HFF-Myc (cell line): ENCODE data around the gene FMN2.

Experiments used
- DNase-seq: peaks from one replicate; pipeline ENCODE4 v3.0.0-alpha.2; 2011; ENCODE audit warnings: low read depth; ENCODE audit errors: extremely low read depth
- H3K4me3 ChIP-seq: replicated peaks from 2 replicates; pipeline ENCODE4 v1.5.1; 2011; ENCODE audit warnings: low read depth, mild to moderate bottlenecking, control low read depth, low read length
- CTCF ChIP-seq: IDR thresholded peaks from 2 replicates; pipeline ENCODE4 v1.5.1; 2012; ENCODE audit warnings: mild to moderate bottlenecking, low read depth, low read length, control low read depth; ENCODE audit errors: missing control alignments

FMN2 gene

GRCh38 chr1:240101306-240101705, 9.6 kb downstream of the FMN2 start:
- no peak for DNase-seq
- H3K4me3 ChIP-seq, result no peak overlapping the region

DNA sequence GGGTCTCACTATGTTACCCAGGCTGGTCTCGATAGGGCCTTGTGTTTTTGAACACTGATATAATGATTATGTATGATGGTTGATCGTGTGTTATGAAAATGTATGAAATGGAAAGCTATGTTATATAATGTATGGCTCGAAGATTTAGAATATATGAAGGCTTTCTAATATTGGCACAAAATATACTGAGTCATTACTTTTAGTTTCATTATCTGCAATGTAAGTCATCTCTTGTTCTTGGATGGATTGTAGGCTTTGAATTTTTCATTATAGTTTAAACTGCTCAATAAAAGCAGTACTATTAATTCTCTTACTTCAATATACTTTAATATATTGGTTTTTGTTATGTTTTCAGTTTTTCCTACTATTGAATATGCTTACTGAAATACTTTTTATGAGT, 10.1 kb downstream of the FMN2 start:
- no peak for TF ChIP-seq CTCF

More at GRCh38 chr1:240101306-240101705, 9.6 kb downstream of the FMN2 start:
- no peak for TF ChIP-seq CTCF

DNA sequence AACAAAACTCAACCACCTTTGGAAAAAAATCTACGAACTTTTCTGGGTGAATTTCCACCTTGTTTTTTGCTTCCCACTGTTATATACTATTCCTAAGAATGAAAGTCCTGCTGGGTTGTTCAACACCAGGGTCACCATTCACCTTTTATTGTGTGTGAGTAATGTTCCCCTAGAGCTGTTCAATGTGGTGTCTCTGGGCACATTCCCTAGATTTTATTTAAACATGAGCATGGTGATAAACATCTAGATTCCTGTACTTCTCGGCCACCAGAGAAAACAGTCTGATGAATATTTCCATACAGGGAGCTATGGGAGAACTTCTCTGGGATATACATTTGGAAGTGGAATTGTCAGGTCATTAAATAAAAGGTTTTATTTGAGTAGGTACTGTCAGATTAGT, 13.0 kb downstream of the FMN2 start:
- no peak overlapping the region for H3K4me3 ChIP-seq
- no peak for TF ChIP-seq CTCF
- DNase-seq, result no peak

More for the DNA sequence above, 10.1 kb downstream of the FMN2 start:
- H3K4me3 ChIP-seq, result no peak overlapping the region
- DNase-seq, result no peak

GRCh38 chr1:240107058-240107684, 15.5 kb downstream of the FMN2 start:
- H3K4me3 ChIP-seq, result no peak overlapping the region
- TF ChIP-seq CTCF, result no peak
- DNase-seq, result peak; percentile 43

DNA sequence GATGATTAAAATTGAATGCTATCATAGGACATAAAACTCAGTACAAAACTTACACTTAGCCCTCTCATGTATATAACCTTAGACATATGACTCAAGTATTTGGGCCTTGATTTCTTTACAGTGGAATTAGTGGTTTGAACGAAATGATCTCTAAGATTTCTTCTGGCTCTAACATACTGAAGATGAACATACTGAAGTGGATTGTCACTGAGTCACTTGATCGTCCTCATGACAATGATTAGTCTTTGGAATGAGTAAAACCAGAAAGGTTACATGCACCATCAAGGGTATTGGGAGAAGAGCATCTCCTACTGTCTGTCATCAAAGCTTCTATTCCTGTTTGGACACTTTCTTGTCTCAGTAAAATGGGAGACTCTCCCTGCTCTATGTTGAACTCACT, 17.4 kb downstream of the FMN2 start:
- no peak for DNase-seq
- no peak overlapping the region for H3K4me3 ChIP-seq
- TF ChIP-seq CTCF, result no peak

DNA sequence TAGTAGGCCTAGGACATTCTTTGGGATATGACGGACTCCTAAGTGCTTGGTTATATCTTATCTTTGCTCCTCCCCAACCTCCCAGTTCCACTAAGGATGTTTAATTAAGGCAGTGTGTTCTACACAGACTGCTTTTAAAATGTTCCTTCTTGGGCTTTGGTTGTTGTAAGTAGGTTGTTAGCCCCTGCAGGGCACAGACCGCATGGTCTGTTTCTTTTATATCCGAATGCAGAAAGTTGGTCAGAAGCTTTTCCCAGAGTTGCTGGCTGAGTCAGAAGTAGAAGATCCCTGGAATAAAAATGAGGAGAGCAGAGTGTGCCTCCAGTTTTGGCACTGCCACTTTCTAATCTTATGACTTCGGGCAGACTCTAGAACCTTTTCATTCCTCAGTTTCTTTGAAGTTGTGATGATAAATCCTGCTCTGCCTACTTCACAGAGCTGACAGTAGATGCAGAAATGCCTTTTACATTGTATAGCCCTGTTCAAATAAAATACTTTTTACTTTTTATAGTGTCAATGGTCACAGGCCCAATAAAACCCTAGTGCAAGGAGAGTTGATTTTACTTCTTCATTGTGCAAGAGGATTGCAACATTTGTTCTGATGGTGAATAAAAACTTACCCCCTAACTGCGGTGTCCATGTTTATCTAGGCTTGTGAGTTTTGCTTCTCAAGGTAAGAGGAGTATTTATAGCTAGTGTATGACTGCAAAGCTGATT, 18.4 kb downstream of the FMN2 start:
- TF ChIP-seq CTCF, result no peak

More for the DNA sequence above, 18.4 kb downstream of the FMN2 start:
- no peak for DNase-seq
- no peak overlapping the region for H3K4me3 ChIP-seq
